Fibroblast of pulmonary artery (primary cell): ENCODE measurements around the gene BBX.
A peak's percentile ranks its signal among the peaks of the same experiment; 100 is the strongest.

Source experiments
- DNase-seq: peaks from one replicate; pipeline ENCODE4 v3.0.0-alpha.2; 2010; ENCODE audit warnings: low read depth
- H3K4me3 ChIP-seq: replicated peaks from 2 replicates; pipeline ENCODE4 v1.5.1; 2011; ENCODE audit warnings: low read depth, mild to moderate bottlenecking, control low read depth, low read length, moderate library complexity
- TF ChIP-seq, protein P1 (sequence below): IDR thresholded peaks from 2 replicates; pipeline ENCODE4 v1.5.1; 2011; ENCODE audit warnings: mild to moderate bottlenecking, control low read depth, low read length, inconsistent platforms; ENCODE audit errors: missing control alignments

BBX gene

DNA sequence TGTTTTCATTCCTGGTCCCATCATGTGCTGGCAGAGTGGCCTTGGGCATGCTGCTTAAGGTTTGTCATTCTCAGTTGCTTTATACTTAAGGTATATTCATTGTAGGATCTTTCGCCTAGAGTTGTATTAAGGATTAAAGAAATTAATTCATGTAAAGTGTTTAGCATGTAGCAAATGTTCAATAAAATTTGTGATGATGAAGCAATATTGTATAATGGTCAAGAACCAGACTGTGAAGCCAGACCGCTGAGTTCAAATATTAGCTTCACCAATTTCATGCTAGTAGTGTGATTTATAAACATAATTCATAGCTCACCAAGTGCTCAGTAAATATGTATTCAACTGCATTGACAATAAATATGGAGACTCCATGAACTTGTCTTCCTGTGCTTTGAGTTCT lies 178.5 kb downstream of the BBX start:
- H3K4me3 ChIP-seq = no peak overlapping the region
- TF ChIP-seq, protein P1, sequence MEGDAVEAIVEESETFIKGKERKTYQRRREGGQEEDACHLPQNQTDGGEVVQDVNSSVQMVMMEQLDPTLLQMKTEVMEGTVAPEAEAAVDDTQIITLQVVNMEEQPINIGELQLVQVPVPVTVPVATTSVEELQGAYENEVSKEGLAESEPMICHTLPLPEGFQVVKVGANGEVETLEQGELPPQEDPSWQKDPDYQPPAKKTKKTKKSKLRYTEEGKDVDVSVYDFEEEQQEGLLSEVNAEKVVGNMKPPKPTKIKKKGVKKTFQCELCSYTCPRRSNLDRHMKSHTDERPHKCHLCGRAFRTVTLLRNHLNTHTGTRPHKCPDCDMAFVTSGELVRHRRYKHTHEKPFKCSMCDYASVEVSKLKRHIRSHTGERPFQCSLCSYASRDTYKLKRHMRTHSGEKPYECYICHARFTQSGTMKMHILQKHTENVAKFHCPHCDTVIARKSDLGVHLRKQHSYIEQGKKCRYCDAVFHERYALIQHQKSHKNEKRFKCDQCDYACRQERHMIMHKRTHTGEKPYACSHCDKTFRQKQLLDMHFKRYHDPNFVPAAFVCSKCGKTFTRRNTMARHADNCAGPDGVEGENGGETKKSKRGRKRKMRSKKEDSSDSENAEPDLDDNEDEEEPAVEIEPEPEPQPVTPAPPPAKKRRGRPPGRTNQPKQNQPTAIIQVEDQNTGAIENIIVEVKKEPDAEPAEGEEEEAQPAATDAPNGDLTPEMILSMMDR = no peak
- DNase-seq = no peak

DNA sequence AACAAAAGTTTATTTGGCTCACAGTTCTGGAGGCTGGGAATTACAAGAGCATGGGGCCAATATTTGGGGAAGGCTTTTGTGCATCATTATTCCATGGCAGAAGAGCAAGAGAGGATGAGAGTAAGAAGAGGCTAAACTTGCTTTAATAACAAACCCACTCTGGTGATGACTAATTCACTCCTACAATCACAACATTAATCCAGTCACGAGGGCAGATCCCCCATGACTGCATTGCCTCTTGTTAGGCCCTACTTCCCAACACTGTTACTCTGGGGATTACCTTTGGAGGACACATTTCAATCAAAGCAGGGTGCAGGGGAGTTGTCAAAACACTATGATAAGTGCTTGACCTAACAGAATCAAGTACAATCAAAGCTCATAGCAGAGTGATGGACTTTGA lies 181.7 kb downstream of the BBX start:
- DNase-seq = no peak
- no peak overlapping the region for H3K4me3 ChIP-seq
- TF ChIP-seq, protein P1 = no peak

DNA sequence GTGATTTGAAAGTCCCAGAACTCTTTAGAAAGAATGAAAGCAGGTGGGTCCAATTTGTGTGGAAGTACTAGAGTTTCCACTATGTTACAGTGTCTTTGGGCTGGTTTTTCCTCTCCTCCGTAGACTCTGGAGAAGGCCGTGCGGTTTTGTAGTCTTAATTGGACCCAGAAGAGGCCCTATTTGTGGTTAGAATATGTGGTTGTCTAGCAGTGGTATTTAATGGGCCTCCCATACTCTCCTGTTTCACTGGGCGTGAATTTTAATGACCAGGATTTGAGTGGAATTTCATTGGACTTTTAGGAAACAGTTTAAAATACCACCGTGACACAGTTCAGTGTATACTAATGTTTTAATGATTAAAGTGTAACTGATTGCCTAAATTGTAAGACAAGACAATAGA lies 182.3 kb downstream of the BBX start:
- H3K4me3 ChIP-seq = no peak overlapping the region
- DNase-seq = no peak
- TF ChIP-seq, protein P1 = no peak

DNA sequence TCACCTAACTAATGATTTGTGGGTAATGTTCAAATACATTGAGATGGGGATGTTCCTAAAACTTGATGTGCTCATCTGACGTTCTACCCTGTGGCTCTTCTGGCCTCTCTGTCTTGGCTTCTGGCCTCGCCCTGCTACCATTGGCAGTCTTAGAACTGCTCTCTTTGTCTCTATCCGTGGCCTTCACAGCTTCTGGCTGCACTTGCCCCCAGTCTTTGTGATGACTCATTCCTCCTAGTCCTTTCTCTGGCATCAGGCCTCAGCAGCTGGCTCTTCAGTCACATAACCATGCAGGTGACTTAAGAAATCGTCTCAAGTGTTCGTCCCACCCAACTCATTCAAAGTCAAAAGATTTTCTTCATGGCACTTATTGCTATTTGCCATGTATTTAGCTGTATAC lies 188.1 kb downstream of the BBX start:
- DNase-seq = peak; percentile 47
- H3K4me3 ChIP-seq = no peak overlapping the region
- TF ChIP-seq, protein P1 = no peak

DNA sequence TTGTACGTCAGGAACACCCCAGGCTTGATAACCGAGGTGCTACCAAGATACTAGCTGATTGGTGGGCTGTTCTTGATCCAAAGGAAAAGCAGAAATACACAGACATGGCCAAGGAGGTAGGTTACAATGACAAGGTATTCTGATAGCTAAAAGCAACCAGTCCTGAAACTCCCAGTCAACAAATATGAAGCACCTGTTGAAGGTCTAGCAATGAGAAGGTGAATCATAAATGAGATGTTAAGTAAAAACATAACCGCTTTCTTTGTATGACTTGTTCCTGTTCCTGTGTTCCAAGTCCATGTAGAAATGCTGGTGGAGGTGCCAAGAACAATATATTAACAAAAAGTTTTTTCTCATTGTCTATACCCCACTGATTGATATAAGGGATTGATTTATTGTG lies 194.0 kb downstream of the BBX start:
- no peak for DNase-seq
- no peak overlapping the region for H3K4me3 ChIP-seq
- TF ChIP-seq, protein P1 = no peak

DNA sequence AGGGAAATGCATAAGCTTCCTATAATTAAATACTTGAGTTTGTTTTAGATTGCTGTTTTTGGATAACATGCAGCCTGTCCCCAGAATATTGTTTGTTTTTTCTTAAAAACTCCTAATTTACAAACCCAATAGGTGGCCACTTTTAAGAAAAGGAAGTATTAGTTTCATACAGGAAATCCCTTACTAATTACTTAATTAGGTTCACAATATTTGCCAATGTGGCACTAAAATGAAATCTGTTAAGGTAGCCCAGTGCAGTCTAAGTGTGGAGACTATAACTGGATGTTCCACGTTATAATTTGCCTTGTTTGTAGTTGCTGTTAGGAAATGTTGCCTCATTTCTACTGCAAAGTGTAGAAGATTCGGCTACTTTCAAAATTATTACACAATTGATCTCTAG lies 195.8 kb downstream of the BBX start:
- H3K4me3 ChIP-seq = no peak overlapping the region
- TF ChIP-seq, protein P1 = no peak
- no peak for DNase-seq

DNA sequence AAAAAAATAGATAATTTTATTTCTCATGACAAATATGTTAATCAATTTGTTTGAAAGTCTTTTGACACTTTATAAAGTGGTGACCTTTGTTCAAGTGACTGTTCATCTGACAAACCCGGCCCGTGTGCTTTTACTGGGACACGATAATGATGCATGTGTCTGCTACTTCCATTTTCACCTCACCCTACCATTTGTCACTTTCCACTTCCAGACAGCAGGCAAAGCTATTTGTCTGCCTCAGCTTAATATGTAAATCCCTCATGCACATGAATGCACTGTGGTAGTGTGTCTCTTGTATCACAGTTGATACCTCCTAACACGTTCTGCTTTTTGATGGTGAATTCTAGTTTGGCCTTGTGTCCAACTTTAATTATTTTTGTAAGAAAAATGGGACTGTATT lies 204.3 kb downstream of the BBX start:
- H3K4me3 ChIP-seq = no peak overlapping the region
- TF ChIP-seq, protein P1 = no peak
- DNase-seq = no peak
